H54 (cell line): ENCODE data around the gene VEZT.
"Not testable (repeated sequence)": the region's sequence is repeated elsewhere in the genome, so short reads cannot be mapped to it uniquely, and the experiment has no call there.

ENCODE experiments used
- DNase-seq: peaks from one replicate; pipeline ENCODE4 v3.0.0; 2011; ENCODE audit warnings: low spot score, mixed read lengths; ENCODE audit not compliant: insufficient read length
- FAIRE-seq: peaks from 3 replicates; lab custom pipeline; 2011; peaks lifted over from hg19 to GRCh38; lab: Jason Lieb, UNC
- POLR2A ChIP-seq: IDR thresholded peaks from 2 replicates; pipeline ENCODE4 v1.6.1; 2011; ENCODE audit warnings: low read depth, mild to moderate bottlenecking, low read length

The VEZT gene

DNA sequence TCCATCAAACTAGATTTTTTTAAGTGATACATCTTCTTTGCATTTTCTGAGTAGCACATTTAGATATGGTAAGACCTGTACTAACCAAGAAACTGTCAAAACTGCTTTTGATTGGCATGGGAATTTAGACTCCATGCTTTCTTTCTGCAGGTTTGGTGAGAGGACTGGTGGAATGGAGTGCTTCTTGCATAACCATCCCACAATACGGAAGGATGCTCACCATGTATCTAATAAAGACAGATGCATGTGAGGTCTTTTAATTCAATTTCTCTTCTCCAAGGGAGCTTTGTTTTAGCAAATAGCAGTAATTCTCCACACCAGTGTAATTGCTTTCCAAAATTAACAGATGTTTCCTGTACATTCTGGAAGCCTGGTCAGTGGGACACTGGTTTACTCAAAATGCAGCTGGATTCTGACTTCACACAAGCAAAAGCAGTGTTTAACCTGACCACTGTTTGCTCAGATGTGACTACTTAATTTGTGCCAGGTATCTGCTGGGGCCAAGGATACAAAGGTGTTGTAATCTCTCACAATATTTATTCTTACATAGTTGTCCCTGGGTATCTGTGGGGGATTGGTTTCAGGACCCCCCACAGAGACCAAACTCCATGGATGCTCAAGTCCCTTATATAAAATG lies 26.4 kb upstream of the VEZT start:
- no peak for DNase-seq
- no peak for FAIRE-seq
- TF ChIP-seq POLR2A: no peak

DNA sequence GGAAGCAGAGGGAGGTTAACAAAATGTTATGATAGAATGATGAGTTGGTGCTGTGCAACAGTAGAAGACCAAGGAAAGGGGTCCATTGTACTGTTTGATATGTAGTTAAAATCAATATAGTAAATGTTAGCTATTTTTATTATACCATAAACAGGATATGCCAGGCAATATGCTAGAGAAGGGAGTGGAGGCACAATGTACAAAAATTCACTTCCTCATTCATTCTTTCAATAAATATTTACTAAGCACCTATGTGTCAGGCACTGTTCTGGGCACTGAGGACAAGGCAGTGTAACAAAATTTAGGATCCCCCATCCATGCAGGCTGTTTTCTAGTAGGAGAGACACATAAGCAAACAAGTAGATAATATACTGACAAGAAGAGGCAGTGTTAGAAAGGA lies 25.3 kb upstream of the VEZT start:
- TF ChIP-seq POLR2A: no peak
- FAIRE-seq (no peak), DNase-seq (no peak)

- DNase-seq (no peak), FAIRE-seq (no peak)
- TF ChIP-seq POLR2A: no peak
Observed at GRCh38 chr12:95193139-95193538, 24.5 kb upstream of the VEZT start.

DNA sequence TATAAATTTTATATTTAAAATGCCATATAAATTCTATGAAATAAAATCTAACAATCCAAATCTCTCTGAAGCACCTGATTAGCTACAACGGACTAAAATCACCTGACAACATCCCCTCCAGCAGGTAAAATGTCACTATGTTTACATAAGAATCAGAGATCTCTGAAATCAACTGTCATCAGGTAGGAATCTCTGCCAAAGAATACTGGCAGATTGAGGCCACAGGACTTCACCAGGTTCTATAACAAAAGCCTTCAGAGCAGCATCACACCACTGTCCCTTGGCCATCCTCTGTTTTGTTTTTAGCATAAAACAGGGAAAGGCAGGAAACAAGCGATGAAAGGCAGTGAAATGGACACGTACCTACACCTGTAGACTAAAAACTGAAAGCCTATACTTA lies 22.5 kb upstream of the VEZT start:
- no peak for DNase-seq
- FAIRE-seq: no peak
- TF ChIP-seq POLR2A: no peak

DNA sequence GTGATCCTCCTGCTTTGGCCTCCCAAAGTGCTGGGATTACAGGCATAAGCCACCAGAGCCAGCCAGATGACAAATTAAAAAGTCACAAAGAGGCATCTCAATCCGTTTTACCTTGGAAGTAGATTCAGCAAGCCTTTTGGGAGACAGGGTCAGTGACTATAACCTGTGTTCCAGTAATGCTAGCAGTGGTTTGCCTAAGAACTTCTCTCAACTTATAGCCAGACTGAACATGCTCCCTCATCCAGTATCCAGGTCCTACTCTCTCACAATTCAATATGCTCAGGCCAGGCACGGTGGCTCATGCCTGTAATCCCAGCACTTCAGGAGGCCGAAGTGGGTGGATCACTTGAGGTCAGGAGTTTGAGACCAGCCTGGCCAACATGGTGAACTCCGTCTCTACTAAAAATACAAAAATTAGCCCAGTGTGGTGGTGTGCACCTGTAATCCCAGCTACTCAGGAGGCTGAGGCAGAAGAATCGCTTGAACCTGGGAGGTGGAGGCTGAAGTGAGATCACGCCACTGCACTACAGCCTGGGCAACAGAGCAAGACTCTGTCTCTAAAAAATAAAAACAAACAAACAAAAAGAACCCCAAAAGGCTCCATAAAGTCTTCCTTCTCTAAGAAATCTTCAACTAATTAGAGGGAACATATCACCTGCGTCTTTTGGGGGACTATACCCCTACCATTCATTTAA lies 20.6 kb upstream of the VEZT start:
- FAIRE-seq: peak; percentile 15
- not testable (repeated sequence) for DNase-seq

GRCh38 chr12:95197636-95198035 lies 20.0 kb upstream of the VEZT start:
- DNase-seq: no peak

GRCh38 chr12:95198914-95199313 lies 18.7 kb upstream of the VEZT start:
- no peak for DNase-seq
- TF ChIP-seq POLR2A: no peak
- peak; percentile 67 for FAIRE-seq

More at GRCh38 chr12:95197636-95198035, 20.0 kb upstream of the VEZT start:
- FAIRE-seq: no peak
- no peak for TF ChIP-seq POLR2A

GRCh38 chr12:95200128-95200894 lies 17.3 kb upstream of the VEZT start:
- TF ChIP-seq POLR2A: no peak
- DNase-seq: no peak
- peak; percentile 92 for FAIRE-seq

GRCh38 chr12:95201056-95201670 lies 16.4 kb upstream of the VEZT start:
- TF ChIP-seq POLR2A: no peak
- DNase-seq (no peak), FAIRE-seq (no peak)

GRCh38 chr12:95202691-95203486 lies 14.7 kb upstream of the VEZT start:
- FAIRE-seq: peak; percentile 79
- no peak for TF ChIP-seq POLR2A
- no peak for DNase-seq

GRCh38 chr12:95203487-95204030 lies 14.0 kb upstream of the VEZT start:
- no peak for TF ChIP-seq POLR2A
- no peak for FAIRE-seq
- DNase-seq: no peak

GRCh38 chr12:95204141-95204866 lies 13.3 kb upstream of the VEZT start:
- no peak for TF ChIP-seq POLR2A
- peak; percentile 56 for DNase-seq
- FAIRE-seq: peak; percentile 98
